HG02884 (cell line): Measurements from ENCODE around the gene DHX34.
"Not testable (repeated sequence)": the region's sequence is repeated elsewhere in the genome, so short reads cannot be mapped to it uniquely, and the experiment has no call there.

Experiments used
- ATAC-seq: cut with Tn5 transposase; IDR thresholded peaks from one replicate; pipeline ENCODE4 v1.9.1; 2021; ENCODE audit warnings: mild to moderate bottlenecking, moderate library complexity; ENCODE audit not compliant: unreplicated experiment

Gene DHX34, protein sequence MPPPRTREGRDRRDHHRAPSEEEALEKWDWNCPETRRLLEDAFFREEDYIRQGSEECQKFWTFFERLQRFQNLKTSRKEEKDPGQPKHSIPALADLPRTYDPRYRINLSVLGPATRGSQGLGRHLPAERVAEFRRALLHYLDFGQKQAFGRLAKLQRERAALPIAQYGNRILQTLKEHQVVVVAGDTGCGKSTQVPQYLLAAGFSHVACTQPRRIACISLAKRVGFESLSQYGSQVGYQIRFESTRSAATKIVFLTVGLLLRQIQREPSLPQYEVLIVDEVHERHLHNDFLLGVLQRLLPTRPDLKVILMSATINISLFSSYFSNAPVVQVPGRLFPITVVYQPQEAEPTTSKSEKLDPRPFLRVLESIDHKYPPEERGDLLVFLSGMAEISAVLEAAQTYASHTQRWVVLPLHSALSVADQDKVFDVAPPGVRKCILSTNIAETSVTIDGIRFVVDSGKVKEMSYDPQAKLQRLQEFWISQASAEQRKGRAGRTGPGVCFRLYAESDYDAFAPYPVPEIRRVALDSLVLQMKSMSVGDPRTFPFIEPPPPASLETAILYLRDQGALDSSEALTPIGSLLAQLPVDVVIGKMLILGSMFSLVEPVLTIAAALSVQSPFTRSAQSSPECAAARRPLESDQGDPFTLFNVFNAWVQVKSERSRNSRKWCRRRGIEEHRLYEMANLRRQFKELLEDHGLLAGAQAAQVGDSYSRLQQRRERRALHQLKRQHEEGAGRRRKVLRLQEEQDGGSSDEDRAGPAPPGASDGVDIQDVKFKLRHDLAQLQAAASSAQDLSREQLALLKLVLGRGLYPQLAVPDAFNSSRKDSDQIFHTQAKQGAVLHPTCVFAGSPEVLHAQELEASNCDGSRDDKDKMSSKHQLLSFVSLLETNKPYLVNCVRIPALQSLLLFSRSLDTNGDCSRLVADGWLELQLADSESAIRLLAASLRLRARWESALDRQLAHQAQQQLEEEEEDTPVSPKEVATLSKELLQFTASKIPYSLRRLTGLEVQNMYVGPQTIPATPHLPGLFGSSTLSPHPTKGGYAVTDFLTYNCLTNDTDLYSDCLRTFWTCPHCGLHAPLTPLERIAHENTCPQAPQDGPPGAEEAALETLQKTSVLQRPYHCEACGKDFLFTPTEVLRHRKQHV

DNA sequence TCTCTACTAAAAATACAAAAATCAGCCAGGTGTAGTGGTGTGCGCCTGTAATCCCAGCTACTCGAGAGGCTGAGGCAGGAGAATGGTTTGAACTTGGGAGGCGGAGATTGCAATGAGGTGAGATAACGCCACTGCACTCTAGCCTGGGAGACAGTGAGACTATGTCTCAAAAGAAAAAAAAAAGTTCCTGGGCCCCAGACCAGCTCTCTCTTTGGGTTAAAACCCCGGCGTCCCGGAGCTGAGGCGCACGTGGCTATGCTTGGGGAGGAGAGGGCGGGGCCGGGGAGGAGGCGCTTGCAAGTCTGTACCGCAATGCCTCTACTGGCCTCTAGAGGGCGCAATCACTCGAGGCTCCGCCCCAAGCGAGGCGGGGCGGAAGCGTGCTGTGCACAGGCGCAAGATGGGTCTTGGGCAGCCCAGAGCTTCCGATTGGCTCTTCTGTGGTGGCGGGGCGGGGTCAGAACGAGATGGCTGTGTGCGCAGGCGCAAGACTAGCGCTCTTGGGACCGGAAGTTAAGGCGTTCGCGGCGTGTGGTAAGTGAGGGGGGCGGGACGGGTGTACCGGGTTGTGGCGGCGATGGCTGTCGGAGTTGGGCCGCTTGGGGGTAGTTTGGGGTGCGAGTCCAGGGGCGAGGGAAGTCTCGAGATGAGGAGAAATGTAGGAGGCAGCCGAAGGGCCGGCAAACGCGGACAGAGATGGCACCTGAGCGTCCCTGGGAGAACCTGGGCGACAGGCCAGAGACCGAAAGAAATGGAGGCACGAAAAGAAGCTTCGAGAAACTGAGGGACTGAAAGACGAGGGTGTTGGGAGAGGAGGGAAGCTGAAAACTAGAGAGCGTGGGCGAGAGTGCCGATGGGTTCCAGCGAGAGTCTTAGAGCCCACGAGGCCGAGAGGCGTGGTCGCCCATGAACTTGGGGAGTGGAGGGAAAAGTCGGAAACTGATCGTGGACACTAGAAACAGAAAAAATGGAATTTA lies at the start of gene DHX34:
Gene DHX34, plus strand, starts transcription at position 497 of the 977 bp plus-strand sequence. CDS start 3,716 bp downstream, outside the sequence.
- ATAC-seq, result peak; percentile 89

DNA sequence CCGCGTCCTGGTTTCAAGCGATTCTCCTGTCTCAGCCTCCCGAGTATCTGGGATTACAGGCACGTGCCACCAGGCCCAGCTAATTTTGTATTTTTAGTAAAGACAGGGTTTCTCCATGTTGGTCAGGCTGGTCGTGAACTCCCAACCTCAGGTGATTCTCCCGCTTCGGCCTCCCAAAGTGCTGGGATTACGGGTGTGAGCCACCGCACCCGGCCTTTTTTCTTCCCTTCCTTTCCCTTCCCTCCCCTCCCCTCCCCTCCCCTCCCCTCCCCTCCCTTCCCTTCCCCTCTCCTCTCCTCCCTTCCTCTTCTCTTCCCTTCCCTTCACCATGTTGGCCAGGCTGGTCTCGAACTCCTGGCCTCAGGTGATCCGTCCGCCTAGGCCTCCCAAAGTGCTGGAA lies 48.2 kb upstream of the DHX34 start:
- not testable (repeated sequence) for ATAC-seq

DNA sequence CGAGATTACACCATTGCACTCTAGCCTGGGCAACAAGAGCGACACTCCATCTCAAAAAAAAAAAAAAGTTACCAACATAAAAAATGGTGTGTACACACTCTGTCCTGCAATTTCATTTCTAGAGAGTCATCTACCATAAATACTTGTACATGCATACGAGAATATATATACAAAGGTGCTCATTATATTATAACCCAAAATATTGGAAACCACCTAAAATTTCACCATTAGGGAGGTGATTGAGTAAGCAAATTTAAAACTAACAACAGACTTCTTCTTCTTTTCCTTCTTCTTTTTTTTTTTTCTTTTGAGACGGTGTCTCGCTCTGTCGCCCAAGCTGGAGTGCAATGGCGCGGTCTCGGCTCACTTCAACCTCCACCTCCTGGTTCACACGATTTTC lies 46.9 kb upstream of the DHX34 start:
- ATAC-seq, result no peak

DNA sequence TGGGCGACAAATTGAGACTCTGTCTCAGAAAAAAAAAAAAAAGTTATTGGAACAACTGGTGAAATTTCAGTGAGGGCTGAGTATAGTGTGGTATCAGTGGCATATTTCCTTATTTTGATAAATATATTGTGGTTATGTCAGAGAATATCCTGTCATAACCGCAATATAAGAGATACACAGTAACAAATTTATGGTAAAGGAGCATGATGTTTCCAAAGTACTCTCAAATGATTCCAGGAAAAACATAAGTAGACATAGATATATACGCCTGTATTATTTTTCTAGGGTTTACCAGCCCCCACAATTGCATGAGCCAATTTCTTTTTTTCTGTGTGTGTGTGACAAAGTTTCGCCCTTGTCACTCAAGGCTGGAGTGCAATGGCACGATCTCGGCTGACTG lies 45.1 kb upstream of the DHX34 start:
- ATAC-seq, result no peak

DNA sequence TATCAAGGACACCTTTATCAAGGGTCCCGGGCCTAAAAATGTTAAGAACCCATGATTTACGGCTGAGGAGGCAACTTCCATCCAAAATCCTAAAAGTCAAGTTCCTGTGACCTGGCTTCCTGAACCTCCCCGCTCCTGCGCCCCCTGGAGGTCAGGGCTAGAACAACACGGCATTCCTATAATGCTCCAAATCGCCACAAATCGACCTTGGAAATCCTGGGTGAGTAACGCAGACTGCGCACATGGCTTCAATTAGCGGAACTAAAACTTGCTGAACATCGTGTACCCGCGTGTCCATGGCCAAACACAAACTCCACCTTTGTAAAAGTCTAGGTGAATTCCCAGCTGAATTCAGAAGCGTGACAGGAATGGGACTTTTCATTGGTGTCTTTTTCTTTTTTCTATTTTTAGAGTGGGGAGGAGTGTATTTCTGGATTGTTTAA lies 43.8 kb upstream of the DHX34 start:
- ATAC-seq, result no peak

DNA sequence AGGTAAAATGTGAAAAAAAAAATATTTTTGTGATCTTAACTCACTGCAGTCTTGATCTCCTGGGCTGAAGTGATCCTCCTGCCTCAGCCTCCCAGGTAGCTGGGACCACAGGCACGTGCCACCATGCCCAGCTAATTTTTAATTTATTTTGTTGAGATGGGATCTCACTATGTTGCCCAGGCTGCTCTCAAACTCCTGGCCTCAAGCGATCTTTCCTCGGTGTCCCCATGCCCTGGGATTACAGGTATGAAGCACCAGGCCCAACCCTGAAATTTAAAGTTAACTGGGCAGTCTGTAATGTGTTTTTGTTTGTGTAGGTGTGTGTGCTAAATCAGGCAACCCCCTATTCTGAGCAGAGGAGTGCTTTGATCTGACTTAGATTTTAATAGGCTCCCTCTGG lies 42.8 kb upstream of the DHX34 start:
- no peak for ATAC-seq

DNA sequence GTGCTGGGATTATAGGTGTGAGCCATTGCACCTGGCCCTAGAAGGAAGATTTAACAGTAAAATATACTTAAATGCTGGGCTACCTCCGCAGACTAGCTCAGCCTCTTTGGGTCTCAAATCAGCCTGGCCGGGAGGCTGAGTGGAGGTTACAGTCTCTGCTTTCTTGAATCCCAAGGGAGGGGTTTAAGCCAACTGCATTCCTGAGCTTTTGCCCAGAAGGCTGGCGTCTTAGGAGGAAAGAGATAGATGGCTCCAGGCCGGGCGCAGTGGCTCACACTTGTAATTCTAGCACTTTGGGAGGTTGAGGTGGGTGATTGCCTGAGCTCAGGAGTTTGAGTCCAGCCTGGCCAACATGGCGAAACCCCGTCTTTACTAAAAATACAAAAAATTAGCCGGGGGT lies 40.1 kb upstream of the DHX34 start:
- no peak for ATAC-seq

DNA sequence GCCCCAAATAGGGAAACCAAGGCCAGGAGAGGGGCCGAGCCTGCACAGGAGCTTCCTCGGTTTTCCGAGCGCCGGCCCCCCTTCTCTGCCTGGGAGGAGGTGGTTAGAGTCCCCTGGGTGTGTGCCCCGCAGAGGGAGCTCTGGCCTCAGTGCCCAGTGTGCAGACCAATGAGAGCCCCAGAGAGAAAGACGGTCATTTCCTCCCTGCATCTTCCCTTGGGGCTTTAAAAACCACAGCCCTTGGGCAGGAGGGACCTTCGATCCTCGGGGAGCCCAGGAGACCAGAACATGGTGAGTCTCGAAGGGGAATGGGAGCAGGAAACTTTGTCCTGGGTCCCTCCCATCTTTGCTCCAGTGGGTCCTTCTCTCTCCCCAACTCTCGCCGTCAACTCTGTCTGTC lies 39.5 kb upstream of the DHX34 start, which contains the start of gene C5AR1:
Gene C5AR1, plus strand, starts transcription at position 254 of the 400 bp plus-strand sequence. Its CDS starts 35 bp downstream, at position 289.
- ATAC-seq, result no peak

DNA sequence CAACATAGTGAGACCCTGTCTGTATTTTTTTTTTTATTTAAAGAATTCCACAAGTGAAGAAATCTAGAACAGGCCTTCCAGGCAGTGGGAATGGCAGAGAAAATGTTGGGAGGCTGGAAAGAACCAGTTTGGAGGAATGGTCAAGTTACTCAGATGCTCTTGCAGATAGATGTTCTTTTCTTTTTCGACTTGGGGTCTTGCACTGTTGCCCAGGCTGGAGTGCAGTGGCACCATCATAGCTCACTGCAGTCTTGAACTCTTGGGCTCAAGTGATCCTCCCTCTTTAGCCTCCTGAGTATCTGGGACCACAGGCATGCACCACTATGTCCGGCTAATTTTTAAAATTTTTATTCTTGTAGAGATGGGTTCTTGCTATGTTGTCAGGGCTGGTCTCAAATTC lies 38.8 kb upstream of the DHX34 start:
- no peak for ATAC-seq

DNA sequence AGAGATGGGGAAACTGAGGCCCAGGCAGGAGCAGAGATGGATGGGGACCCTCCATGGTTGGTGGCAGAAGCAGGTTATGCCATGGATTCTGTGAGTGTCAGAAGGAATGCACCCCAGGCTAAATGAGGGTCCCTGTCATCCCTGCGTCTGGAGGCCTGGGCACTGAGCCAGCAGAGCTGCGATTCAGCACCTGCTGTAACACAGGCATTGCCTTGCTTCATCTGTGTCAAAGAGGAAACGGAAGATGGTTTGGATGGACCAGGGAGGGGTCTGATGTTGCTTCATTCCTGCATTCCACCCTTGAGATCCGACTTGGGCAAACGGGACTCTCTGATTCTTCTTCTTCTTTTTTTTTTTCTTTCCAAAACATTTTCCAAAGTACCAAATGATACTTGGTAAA lies 38.3 kb upstream of the DHX34 start:
- ATAC-seq, result no peak

DNA sequence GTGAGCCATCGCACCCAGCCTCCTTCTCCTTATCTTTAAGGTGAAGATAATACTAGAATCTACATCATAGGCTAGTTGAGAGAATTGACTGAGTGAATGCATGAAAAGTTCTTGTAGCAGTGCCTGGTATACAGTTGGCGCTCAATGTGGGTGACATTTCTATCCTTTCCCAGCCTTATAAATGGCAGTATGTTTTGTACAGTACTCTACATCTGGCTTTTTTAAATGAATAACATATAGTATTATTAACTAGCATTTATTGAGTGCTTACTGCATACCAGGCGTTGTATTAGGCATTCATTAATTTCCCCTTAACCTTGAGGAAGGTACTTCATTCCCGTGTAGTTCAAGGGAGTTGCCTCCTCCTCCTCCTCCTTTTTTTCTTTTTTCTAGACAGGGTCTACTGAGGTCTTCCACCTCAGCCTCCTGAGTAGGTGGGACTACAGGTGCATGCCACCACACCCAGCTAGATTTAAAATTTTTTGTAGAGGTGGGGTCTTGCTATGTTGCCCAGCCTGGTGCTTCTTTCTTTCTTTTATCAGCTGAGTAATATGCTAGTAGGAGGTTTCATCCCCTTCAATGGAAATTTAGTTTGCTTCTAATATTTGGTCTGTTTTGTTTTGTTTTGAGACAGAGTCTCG lies 36.6 kb upstream of the DHX34 start:
- ATAC-seq, result no peak

DNA sequence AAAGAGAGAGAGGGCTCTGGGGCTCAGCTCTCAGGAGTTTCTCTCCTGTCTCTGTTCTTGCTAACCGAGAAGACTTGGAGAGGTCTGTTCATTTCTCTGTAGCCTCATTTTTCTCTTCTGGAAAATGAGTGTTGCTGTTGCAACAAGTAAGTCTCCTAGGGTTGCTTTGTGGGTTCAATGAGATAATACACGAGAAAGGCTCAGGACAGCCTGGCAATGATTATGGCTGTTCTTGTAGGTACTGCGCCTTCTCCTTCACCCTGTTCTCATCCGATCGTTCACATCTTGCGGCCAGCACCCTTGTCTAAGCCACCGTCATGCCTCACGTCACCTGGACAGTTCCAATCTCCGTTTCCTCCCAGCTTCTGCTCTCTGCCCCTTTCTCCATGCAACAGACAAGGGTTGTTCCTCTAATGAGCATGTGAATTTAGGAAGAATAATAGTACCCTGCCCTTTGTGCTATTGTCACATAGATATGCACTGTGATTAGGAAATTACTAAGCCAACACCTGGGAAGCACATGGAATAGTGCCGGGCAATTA lies 35.3 kb upstream of the DHX34 start:
- ATAC-seq, result no peak

DNA sequence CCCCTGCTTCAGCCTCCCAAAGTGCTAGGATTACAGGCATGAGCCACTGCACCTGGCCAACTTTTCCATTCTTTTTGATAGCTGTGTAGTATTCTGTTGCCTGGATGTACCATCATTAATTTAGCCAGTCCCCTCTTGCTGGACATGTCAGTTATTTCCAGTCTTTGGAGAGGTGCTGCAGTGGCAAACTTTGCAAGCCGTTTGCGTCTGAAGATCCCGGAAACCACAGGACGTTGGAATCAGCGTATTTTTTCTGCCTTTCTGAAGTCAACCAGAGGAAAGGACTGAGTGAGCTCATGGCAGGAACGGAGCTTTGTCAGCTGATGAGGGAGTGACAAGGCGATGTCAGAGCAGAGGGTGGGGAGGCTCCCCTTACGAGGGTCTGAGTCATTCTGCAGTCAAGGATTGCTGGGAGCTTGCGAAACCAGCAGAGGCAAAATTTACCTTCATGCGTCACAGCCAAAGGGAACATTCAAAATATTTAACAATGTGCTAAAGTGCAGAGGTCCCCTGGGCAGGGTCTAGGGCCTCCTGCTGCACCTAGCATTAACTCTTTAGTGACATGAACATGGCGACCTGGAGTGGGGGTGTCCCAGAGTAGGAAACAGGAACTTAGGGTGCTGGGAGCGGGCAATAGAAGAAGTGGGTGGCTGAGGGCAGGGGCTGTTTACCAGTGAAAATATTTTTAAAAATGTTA lies 33.8 kb upstream of the DHX34 start:
- no peak for ATAC-seq

DNA sequence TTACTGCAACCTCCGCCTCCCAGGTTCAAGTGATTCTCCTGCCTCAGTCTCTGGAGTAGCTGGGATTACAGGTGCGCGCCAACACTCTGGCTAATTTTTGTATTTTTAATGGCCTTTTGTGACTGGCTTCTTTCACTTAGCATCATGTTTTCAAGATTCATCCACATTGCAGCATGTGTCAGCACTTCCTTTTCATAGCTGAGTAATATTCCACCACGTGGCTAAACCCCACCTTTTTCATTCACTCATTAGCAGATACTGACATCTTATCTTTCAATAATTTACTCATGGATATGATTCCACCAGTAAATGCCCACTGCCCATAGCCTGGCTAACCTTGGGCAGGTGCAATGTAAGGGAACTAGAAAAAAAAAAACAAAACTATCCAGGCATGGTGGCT lies 32.6 kb upstream of the DHX34 start:
- no peak for ATAC-seq

DNA sequence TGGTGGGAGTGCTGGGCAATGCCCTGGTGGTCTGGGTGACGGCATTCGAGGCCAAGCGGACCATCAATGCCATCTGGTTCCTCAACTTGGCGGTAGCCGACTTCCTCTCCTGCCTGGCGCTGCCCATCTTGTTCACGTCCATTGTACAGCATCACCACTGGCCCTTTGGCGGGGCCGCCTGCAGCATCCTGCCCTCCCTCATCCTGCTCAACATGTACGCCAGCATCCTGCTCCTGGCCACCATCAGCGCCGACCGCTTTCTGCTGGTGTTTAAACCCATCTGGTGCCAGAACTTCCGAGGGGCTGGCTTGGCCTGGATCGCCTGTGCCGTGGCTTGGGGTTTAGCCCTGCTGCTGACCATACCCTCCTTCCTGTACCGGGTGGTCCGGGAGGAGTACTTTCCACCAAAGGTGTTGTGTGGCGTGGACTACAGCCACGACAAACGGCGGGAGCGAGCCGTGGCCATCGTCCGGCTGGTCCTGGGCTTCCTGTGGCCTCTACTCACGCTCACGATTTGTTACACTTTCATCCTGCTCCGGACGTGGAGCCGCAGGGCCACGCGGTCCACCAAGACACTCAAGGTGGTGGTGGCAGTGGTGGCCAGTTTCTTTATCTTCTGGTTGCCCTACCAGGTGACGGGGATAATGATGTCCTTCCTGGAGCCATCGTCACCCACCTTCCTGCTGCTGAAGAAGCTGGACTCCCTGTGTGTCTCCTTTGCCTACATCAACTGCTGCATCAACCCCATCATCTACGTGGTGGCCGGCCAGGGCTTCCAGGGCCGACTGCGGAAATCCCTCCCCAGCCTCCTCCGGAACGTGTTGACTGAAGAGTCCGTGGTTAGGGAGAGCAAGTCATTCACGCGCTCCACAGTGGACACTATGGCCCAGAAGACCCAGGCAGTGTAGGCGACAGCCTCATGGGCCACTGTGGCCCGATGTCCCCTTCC lies 28.9 kb upstream of the DHX34 start:
- ATAC-seq, result no peak

DNA sequence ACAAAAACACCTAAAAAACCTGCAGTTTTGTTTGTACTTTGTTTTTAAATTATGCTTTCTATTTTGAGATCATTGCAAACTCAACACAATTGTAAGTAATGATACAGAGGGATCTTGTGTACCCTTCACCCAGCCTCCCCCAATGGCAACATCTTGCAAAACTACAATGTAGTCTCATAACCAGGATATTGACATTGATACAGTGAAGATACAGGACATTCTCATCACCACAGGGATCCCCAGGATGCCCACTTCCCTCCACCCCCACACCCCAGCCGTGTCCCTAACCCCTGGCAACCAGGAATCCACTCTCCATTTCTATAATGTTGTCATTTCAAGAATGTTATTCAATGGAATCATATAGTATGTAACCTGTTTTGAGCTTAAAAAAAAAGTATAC lies 27.5 kb upstream of the DHX34 start:
- no peak for ATAC-seq

DNA sequence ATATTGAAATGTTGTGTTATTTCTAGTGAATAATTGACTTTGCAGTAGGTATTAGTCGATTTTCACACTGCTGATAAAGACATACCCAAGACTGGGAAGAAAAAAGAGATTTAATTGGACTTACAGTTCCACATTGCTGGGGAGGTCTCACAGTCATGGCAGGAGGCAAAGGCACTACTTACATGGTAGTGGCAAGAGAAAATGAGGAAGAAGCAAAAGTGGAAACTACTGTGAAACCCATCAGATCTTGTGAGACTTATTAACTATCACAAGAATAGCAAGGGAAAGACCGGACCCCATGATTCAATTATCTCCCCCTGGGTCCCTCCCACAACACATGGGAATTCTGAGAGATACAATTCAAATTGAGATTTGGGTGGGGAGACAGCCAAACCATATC lies 27.1 kb upstream of the DHX34 start:
- ATAC-seq, result no peak

DNA sequence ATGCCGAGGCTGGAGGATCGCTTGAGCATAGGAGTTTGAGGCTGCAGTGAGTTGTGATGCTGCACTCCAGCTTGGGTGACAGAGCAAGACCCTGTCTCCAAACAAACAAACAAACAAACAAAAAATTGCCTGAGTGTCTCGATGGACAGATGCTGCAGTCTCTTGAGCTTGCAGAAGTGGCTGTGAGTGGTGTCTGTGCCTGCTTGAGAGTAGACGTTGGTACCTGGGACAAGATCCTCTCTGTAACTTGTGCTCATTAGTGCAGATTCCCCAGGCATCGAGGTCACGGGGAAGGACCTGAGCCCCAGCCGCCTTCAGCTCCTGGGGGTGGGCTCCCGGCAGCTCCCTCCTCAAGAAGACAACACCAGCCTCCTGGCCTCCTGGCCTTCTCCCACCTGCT lies 25.7 kb upstream of the DHX34 start:
- no peak for ATAC-seq
